Measurements from ENCODE around the gene ATP8B4. TPM values are rescaled to one million over a fixed set of nuclear protein-coding genes. Genes with fewer than 3 reads are reported as not detected.

ATP8B4 gene
- total and polyA plus RNA-seq, 2 donors (not counting 3 experiments of a cell fraction or from before 2014, with no cell fraction given): not detected

GRCh38 chr15:50112488-50113186, 6.4 kb downstream of the ATP8B4 start:
- Histone ChIP-seq H3K36me3 (ENCODE audit: control insufficient read depth in 2 of 2, extremely low read depth in 1 of 2, insufficient read depth in 2 of 2, low read length in 2 of 2) (no peaks in the 10 kb centered on the region), H3K27me3 (ENCODE audit: control insufficient read depth in 2 of 2, insufficient read depth in 2 of 2, low read length in 2 of 2) (peaks cover 8 to 16% of the 10 kb centered on the region in 2 experiments), H3K9me1 (replicated peaks; ENCODE audit: control insufficient read depth, extremely low read depth, insufficient read depth, low read length) (no peaks in the 10 kb centered on the region), H2AFZ (ENCODE audit: low read depth, low read length) (no peak overlapping the region), H3K9ac (replicated peaks; ENCODE audit: extremely low read depth, insufficient read depth, low read length) (no peak overlapping the region), H3K27ac (ENCODE audit: insufficient read depth, low read depth, low read length) (no peak overlapping the region), H3K79me2 (ENCODE audit: control insufficient read depth, insufficient read depth, low read length) (no peaks in the 10 kb centered on the region), H3K4me2 (ENCODE audit: insufficient read depth, low read length) (no peak overlapping the region), H3K9me3 (replicated peaks; ENCODE audit: control insufficient read depth, insufficient read depth, low read length) (no peaks in the 10 kb centered on the region), H3K4me3 (replicated peaks in 1 of 3; ENCODE audit: insufficient read depth in 1 of 3, low read depth in 1 of 3, low read length in 3 of 3) (no peak overlapping the region), H4K20me1 (replicated peaks; ENCODE audit: control insufficient read depth, extremely low read depth, insufficient read depth, low read length) (no peaks in the 10 kb centered on the region), H3K4me1 (ENCODE audit: control insufficient read depth, extremely low read depth, insufficient read depth, low read length) (no peaks in the 10 kb centered on the region)
- no TSS peak for BruUV-seq (replicated peaks)
- dilution Hi-C loops (cut with MboI; ENCODE audit: extremely low pct_ligation_motif_present, low sequenced_read_pairs) (no loop called here), intact Hi-C loops (cut with micrococcal nuclease) (no loop called here)
- FAIRE-seq (no peak), DNase-seq (ENCODE audit: low read depth, low spot score) (no peak)
- POLR2A ChIA-PET: no interaction called here
- CTCF ChIA-PET: interaction anchor here (1.2 kb wide), 1 partner anchor 33 kb away, joined by 5 read pairs; no protein-coding TSS in a partner anchor
- TF ChIP-seq JUN (IDR thresholded peaks at IDR 0.05; ENCODE audit: borderline replicate concordance, insufficient read depth, insufficient read length, low read depth): no peak
- no peak for TF ChIP-seq MYC (IDR thresholded peaks at IDR 0.05; ENCODE audit: low read depth, low read length)
- no peak for TF ChIP-seq POLR2AphosphoS5 (IDR thresholded peaks at IDR 0.05; ENCODE audit: insufficient read depth, low read depth, low read length)
- no peak for TF ChIP-seq GATA2 (IDR thresholded peaks at IDR 0.05; ENCODE audit: insufficient read depth, insufficient read length, low read depth, low read length)
- no peak for TF ChIP-seq FOS (IDR thresholded peaks at IDR 0.05; ENCODE audit: borderline replicate concordance, insufficient read depth, low read length)
- TF ChIP-seq POLR2A (IDR thresholded peaks at IDR 0.05; ENCODE audit: low read depth, low read length): no peak
- no peak for TF ChIP-seq EZH2 (IDR thresholded peaks at IDR 0.05; ENCODE audit: borderline replicate concordance, low read depth, low read length, severe bottlenecking)
- TF ChIP-seq MAX (IDR thresholded peaks at IDR 0.05; ENCODE audit: insufficient read depth, insufficient read length): no peak
- TF ChIP-seq CTCF (IDR thresholded peaks at IDR 0.05; ENCODE audit: extremely low read depth in 1 of 2, insufficient read depth in 1 of 2, low read depth in 1 of 2, low read length in 2 of 2): no peak

Data from endothelial cell of umbilical vein (primary cell).